GM23248 (cell line): Measurements from ENCODE around the gene GUCA2A.

Experiments used
- EZH2 ChIP-seq: fragments of 200-600 bp; sonication (generic); IDR thresholded peaks from 2 replicates; pipeline ENCODE4 v1.6.1; 2018; ENCODE audit warnings: antibody characterized with exemption, mild to moderate bottlenecking; ENCODE audit not compliant: insufficient read depth, poor library complexity, severe bottlenecking
- EZH2phosphoT487 ChIP-seq: fragments of 200-600 bp; sonication (generic); IDR thresholded peaks from 2 replicates; pipeline ENCODE4 v1.6.1; 2018; ENCODE audit warnings: antibody characterized with exemption, moderate library complexity, mild to moderate bottlenecking, low read depth; ENCODE audit not compliant: insufficient read depth

DNA sequence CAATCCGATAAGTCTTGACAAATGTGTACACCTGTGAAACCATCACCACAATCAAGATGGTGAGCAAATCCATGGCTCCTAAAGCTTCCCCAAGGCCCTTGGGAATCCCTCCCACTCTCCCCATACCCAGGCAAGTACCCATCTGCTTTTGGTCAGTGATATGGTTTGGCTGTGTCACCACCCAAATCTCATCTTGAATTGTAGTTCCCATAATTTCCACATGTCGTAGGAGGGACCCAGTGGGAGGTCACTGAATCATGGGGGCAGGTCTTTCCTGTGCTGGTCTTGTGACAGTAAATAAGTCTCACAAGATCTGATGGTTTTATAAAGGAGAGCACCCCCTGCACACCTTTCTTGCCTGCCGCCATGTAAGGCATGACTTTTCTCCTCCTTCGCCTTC, 26.0 kb downstream of the GUCA2A start:
- TF ChIP-seq EZH2phosphoT487 (no peak), EZH2 (no peak)
